Fibroblast of skin of scalp (primary cell): ENCODE measurements around the gene SEPTIN5.

ENCODE experiments used
- DNase-seq: peaks from one replicate; pipeline ENCODE4 v3.0.0-alpha.2; 2013

SEPTIN5 gene

DNA sequence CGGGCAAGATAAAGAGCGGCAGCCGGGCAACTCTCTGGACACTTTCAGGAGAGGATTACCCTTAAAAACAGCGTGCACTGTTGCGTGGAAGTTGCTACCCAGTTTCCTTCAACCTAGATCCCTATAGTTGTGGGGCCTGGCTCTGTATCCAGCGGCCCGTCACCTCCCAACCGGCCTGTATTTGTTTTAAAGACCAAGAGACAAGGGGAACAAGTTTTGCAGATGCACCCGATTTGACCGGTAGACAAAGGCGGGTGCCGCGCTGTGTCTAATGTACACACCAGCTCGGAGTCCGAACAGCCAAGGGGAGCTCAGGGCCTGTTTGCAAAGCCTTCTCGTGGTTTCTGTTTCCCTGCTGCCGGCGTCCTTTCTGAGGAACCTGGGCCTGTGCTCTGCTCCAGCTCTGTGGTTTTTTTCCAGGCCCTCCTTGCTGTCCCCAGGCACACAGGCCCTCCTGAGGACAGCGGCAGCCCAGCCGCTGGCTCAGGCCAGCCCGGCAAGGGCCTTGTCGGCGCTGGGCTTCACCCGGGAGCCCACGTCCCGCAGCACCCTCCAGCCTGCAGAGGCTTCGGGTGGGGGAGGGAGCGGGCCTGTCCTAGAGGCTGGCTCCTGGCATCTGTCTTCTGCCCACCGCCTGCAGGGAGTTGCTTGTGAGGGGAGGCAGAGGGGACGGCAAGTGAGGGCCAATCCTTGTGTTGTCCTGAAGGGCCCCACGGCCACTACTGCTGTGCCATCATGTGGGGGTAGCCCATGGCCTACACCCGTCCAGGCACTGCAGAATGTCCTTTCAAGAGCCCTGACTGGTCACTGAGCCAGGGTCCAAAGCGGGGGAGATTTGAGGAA, 47.6 kb downstream of the SEPTIN5 start:
- no peak for DNase-seq

DNA sequence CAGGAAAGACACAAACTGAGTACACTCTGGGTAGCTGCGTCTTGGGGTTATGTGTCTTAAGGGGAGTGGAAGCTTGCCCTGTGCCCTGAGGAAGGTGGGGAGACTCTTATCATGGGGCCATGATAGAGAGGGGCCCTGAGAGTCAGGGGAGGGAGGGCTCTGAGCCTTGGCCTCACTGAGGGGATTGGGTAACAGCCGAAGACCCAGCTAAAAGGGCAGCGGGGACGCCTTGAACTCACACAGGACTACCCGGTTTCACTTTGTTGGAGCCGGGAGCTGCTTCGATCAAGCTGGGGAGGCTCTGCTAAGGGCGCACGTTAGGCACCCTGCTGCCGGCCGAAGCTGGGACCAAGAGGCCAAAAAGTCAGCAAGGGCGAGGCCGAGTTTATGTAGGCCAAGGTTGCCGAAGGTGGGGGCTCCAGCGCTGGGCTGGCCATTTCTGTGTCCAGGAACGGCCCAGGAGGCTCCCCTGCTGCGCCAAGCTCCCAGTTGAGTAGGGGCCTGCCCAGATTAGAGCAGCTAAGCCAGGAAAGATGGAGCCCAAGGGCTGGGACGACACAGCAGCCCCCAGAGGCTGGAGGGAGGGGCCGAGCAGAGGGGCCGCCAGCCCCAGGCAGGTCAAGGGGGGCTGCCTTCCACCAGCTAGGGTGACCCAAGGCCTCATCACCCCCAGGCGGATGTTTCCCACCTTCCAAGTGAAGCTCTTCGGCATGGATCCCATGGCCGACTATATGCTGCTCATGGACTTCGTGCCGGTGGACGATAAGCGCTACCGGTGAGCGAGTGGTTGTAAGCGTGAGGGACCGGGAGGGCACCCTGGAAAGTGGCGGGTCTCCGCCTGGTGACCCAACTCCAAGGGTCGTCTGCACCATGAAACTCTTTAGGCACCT, 48.5 kb downstream of the SEPTIN5 start:
- DNase-seq = no peak

GRCh38 chr22:19763458-19764298, 49.4 kb downstream of the SEPTIN5 start:
- DNase-seq = no peak

DNA sequence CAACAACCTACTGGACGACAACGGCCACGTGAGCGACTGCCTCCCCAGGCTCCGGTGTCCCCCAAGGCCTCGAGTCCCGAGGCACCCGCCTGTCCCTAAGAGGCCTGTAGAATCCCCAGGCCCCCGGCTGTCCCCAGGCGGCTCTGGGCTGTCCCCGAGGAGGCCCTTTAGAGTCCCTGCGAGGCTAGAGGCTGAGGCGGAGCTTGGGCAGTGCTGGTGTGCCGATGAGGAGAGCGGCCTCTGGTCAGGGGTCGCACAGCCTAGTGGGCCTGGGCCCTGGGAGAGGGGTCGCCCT, 49.9 kb downstream of the SEPTIN5 start:
- no peak for DNase-seq

DNA sequence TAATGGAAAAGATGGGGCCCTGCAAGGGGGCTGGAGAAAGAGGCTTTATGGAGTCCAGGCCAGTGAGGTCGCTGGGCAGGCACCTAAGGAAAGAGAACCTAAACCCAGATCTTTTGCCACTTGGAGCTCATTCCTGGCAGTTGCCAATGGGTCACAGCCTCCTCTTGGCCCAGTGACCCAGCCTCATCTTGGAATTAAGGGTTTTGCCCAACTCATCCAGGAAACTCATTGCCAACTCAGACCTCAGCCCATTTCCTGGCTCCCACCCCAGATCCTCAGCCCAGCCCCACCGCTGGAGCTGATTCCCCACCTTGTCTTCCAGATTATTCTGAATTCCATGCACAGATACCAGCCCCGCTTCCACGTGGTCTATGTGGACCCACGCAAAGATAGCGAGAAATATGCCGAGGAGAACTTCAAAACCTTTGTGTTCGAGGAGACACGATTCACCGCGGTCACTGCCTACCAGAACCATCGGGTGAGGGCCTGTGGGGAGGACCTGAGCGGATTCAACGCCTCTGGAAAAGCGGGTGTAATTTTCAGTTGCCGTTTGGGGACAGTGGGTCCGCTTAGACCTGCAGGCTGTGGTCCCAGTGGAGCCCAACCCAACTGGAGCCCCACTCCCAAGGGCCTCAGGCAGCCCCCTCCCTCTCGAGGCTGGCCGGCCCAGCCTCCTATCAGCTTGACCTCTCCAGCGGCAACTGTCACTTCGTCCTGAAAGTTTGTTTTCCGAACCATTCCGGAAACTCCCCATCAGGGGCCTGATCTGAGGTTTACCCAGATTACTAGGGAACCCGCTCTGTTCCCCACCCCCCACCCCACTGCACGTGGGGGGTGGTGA, 50.6 kb downstream of the SEPTIN5 start:
- DNase-seq = no peak

DNA sequence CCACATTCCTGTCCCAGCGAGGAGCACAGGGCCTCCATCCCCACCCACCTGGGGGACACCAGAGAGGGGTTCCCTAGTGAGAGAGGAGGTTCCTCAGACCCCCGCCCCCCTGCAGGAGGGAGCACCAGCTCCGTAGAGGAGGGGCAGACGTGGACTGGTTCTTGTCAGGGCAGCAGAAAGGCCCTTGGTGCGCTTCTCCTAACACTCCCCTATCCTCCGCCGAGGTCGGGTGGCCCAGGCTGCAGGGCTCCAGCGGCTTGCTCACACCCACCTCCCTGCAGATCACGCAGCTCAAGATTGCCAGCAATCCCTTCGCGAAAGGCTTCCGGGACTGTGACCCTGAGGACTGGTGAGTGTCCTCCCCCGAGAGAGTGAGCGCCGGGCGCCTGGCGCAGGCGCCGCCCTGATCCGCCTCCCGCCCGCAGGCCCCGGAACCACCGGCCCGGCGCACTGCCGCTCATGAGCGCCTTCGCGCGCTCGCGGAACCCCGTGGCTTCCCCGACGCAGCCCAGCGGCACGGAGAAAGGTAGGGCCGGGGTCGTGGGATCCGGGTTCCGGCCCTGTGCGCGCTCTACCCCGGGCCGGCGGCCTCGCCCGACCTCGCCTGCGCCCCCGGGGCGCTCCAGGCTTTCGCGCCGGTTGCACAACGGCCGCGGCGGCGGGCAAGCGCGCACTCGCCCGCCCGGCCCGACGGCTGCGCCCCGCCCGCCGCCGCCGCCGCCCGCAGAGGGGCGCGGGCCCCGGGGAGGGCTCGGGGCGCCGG, 51.4 kb downstream of the SEPTIN5 start:
- DNase-seq = no peak

DNA sequence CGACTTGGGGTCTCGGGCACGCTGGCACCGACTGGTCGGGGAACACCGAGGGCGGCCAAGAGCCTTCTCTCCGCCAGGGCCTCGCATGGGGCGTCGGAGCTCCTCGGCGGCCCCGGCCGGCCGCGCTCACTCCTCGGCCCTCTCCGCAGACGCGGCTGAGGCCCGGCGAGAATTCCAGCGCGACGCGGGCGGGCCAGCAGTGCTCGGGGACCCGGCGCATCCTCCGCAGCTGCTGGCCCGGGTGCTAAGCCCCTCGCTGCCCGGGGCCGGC, 51.9 kb downstream of the SEPTIN5 start:
- DNase-seq = no peak

DNA sequence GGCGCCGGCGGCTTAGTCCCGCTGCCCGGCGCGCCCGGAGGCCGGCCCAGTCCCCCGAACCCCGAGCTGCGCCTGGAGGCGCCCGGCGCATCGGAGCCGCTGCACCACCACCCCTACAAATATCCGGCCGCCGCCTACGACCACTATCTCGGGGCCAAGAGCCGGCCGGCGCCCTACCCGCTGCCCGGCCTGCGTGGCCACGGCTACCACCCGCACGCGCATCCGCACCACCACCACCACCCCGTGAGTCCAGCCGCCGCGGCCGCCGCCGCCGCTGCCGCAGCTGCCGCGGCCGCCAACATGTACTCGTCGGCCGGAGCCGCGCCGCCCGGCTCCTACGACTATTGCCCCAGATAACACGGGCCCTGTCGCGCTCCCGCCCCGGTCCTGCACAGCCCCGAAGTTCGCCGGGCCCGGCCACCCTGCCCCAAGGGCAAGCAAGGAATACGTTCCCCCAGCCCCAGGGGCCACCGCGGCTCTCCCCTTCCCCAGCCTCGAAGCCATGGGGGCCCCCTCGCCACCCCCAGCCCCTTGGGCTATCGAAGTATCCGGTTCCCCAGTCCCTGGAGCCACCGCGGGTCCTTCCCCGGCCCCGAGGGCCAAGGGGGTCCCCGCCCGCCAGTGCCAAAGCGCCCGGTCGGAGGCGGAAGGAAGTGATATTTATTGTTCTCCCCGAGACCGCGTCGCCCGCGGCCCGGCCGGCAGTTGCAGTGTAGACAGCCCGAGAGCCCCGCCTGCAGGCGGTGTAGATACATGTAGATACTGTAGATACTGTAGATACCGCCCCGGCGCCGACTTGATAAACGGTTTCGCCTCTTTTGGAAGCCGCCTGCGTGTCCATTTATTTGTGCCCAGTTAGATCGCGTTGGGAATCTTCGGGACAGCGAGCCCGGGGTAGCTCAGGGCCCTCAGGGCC, 52.5 kb downstream of the SEPTIN5 start:
- DNase-seq = peak; percentile 19

DNA sequence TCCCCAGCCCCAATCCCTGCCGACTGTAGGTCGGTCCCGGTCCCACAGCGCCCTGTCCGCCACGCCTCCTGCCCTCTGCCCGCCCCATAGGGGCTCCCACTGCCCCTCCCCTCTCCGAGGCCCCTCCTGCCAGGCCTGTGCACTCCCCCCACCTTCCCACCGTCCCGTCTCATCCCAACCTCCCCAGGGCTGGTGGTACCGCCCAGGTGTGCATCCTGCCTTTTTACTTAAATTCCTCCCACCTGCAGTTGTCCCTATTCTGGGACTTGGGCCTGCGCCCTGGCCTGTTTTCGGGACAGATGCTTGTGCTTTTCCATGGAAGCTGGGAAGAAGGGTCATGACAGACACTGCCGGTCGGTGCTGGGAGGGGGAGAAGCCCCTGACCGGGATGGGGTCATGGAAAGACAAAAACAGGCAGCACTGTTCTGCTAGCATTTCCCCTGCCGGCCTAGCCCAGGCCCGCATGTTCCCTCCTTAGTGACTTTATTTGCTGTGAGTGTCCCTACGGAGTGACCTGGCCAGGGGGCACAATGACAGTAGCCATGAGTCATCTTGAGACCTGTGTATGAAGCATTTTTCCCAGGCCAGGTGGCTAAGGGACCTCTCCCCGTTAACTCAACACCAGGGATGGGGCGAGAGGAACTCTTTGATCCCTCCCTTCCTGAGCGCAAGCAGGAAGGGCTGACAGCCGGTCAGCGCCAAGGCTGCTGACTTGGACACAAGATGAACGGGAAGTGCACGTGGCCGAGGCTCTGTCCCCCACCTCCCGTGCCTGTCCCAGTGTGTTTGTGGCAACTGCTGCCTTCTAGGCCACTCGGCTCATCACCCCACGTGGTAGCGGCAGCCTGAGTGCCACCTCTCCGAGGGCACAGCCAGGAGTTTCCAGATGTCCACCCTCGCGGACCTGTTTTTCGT, 53.4 kb downstream of the SEPTIN5 start:
- no peak for DNase-seq

DNA sequence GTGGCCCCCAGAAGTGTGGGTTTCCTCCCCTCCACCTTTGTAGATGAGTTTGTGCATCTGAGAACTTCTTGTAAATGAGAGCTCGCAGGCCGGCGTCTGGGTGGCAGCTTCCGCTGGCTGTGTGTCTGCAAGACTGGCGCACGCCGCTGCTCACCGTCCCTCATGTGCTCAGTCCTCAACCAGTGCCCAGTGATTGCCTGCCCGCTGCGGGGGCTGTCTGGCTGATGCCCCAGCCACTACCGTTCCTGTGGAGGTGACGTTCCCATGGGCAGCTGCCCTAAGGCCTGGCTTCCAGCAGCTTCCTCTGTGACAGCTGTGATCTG, 55.1 kb downstream of the SEPTIN5 start:
- no peak for DNase-seq

GRCh38 chr22:19770349-19771220, 56.3 kb downstream of the SEPTIN5 start:
- no peak for DNase-seq

DNA sequence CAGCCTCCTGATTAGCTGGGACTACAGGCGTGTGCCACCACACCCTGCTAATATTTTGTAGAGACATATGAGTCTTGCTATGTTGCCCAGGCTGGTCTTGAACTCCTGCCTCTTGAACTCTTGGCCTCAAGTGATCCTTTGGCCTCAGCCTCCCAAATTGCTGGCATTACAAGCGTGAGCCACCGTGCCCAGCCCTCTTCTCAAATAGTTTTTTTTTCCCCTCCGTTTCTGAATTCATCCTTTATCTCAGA, 58.0 kb downstream of the SEPTIN5 start:
- no peak for DNase-seq
